PC-9 (cell line): Measurements from ENCODE around the gene PAXX.

Experiments used
- EZH2 ChIP-seq: fragments of 200-600 bp; sonication (generic); IDR thresholded peaks from 2 replicates; pipeline ENCODE4 v1.8.0; 2017; ENCODE audit warnings: antibody characterized with exemption, low read depth
- TF ChIP-seq, protein P1 (sequence below): fragments of 200-600 bp; sonication (generic); conservative IDR thresholded peaks from 2 replicates; pipeline ENCODE4 v1.6.1; 2017; ENCODE audit warnings: mixed run types, antibody characterized with exemption, mild to moderate bottlenecking, moderate library complexity

DNA sequence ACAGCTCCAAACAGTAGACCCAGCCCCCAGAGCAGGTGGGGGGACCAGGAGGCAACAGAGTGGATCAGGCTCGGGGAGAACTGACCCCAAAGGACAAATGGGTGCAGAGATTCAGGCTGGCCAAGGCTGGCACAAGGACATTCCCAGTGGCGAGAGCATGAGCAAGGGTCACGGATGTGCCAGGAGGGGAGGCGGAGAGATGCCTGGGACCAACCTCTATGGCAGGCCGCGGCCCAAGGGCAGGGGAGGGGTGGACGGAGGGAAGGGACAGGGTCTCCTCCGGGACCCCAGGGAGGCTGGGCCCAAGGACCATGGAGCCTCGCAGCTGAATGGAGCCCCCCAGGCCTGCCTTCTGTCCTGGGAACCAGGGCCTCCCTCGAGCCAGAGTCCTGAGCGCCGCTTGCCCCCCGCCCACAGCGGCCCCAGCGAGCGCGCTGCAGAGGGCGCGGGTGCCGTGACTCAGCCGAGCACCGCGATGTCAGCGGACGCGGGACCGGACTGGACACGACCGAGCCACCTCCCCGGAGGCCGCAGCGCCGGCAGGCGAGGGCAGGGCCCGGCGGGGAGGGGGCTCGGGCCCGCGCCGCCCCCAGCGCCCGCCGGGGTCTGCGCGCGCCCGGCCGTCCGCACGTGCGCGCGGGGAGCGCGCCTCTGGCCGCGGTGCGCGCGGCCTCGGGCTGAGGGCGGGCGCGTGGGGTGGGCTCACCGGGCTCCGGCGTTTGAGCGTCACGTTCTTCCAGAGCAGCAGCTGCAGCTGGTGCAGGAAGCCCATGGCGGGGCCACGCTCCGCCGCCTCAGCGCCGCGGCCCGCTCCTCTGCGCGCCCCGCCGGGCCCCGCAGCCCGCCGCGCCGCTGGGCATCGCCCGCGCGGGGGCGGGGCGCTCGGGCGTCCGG lies 35.4 kb downstream of the PAXX start, which contains the start of gene ABCA2:
- TF ChIP-seq, protein P1, sequence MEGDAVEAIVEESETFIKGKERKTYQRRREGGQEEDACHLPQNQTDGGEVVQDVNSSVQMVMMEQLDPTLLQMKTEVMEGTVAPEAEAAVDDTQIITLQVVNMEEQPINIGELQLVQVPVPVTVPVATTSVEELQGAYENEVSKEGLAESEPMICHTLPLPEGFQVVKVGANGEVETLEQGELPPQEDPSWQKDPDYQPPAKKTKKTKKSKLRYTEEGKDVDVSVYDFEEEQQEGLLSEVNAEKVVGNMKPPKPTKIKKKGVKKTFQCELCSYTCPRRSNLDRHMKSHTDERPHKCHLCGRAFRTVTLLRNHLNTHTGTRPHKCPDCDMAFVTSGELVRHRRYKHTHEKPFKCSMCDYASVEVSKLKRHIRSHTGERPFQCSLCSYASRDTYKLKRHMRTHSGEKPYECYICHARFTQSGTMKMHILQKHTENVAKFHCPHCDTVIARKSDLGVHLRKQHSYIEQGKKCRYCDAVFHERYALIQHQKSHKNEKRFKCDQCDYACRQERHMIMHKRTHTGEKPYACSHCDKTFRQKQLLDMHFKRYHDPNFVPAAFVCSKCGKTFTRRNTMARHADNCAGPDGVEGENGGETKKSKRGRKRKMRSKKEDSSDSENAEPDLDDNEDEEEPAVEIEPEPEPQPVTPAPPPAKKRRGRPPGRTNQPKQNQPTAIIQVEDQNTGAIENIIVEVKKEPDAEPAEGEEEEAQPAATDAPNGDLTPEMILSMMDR, result no peak
- no peak for TF ChIP-seq EZH2
